HCT116 (cell line): Measurements from ENCODE around the gene RNF112. TPM values are rescaled to one million over a fixed set of nuclear protein-coding genes. Genes with fewer than 3 reads are reported as not detected.

ENCODE experiments used
- ATAC-seq: fragments of 200-7000 bp; cut with Tn5 transposase; 2 replicates; pipeline ENCODE4 v1.9.1; 2020; ENCODE audit warnings: mild to moderate bottlenecking, moderate library complexity
- BruUV-seq: library from RNA; stranded (reverse); fragments of 400-500 nt; replicated peaks from 2 replicates; lab custom pipeline; 2021; lab: Mats Ljungman, UMichigan
- CTCF ChIA-PET: fragments of 300-600 bp; sonication (Branson Sonifier 250); formaldehyde crosslinking; loops from one replicate; lab custom pipeline; 2021; ENCODE audit warnings: antibody characterized with exemption; lab: Charles Lee
- POLR2A ChIA-PET: fragments of 300-600, 350-600 bp; sonication (Branson Sonifier 250); formaldehyde crosslinking; loops from one replicate; lab custom pipeline; 2021; ENCODE audit warnings: antibody characterized with exemption; lab: Charles Lee
- RAD21 ChIA-PET, 2 experiments: fragments of 300-600 bp; sonication (Branson Sonifier 250); formaldehyde crosslinking; loops; one replicate each; lab custom pipeline; 2023; ENCODE audit warnings: low total read pairs in 2 of 2; ENCODE audit not compliant: uncharacterized antibody in 2 of 2, unreplicated experiment in 2 of 2, low non-redundant PET in 1 of 2; lab: Charles Lee
- DNase-seq: peaks from one replicate; pipeline ENCODE4 v3.0.0-alpha.2; 2010; ENCODE audit warnings: low read depth, low spot score
- H2AFZ ChIP-seq: fragments of 200-600 bp; shearing (Covaris generic), sonication (generic); 2 replicates; pipeline ENCODE4 v1.6.1; 2017; ENCODE audit warnings: low read depth, mixed run types, mixed read lengths, antibody characterized with exemption, low read length; ENCODE audit not compliant: poor library complexity, severe bottlenecking
- H3K27ac ChIP-seq: 2 replicates; pipeline ENCODE4 v1.5.1; 2012; ENCODE audit warnings: low read depth, low read length
- H3K27me3 ChIP-seq: fragments of 200-600 bp; sonication (generic); 2 replicates; pipeline ENCODE4 v1.6.1; 2016; ENCODE audit warnings: mixed run types, low read length, mixed read lengths; ENCODE audit not compliant: insufficient read depth
- H3K36me3 ChIP-seq, 2 experiments: fragments of 200-500 bp in 1 of 2; fragments of 200-600 bp in 1 of 2; sonication (Bioruptor generic) in 1 of 2; sonication (generic) in 1 of 2; 2 replicates each; pipeline versions ENCODE4 v1.5.1 to v1.6.1; 2014 to 2016; ENCODE audit warnings: low read length in 2 of 2, inconsistent platforms in 1 of 2, mixed read lengths in 1 of 2, mixed run types in 1 of 2; ENCODE audit not compliant: insufficient read depth in 2 of 2, control insufficient read depth in 1 of 2
- H3K4me1 ChIP-seq, 2 experiments: fragments of 200-600 bp in 1 of 2; sonication (generic) in 1 of 2; 2 replicates each; pipeline versions ENCODE4 v1.5.1 to v1.6.1; 2012 to 2017; ENCODE audit warnings: low read length in 2 of 2, inconsistent platforms in 1 of 2, mild to moderate bottlenecking in 1 of 2, mixed read lengths in 1 of 2, mixed run types in 1 of 2, moderate library complexity in 1 of 2; ENCODE audit not compliant: insufficient read depth in 2 of 2, control insufficient read depth in 1 of 2
- H3K4me2 ChIP-seq: fragments of 200-600 bp; sonication (generic); 2 replicates; pipeline ENCODE4 v1.6.1; 2017; ENCODE audit warnings: mixed run types, low read length, mixed read lengths
- H3K4me3 ChIP-seq, 2 experiments: fragments of 200-600 bp in 1 of 2; sonication (generic) in 1 of 2; replicated peaks in 1 of 2; 2 replicates each; pipeline ENCODE4 v1.5.1; 2011 to 2016; ENCODE audit warnings: low read length in 2 of 2, control low read depth in 1 of 2, low read depth in 1 of 2, mild to moderate bottlenecking in 1 of 2, mixed read lengths in 1 of 2, mixed run types in 1 of 2
- H3K79me2 ChIP-seq: fragments of 200-600 bp; sonication (generic); 2 replicates; pipeline ENCODE4 v1.6.1; 2017; ENCODE audit warnings: mild to moderate bottlenecking, mixed run types, low read length, moderate library complexity, mixed read lengths; ENCODE audit not compliant: insufficient read depth
- H3K9ac ChIP-seq: fragments of 200-600 bp; sonication (generic); 2 replicates; pipeline ENCODE4 v1.6.1; 2016; ENCODE audit warnings: low read length, mixed read lengths
- H3K9me2 ChIP-seq: fragments of 200-600 bp; sonication (generic), shearing (Covaris generic); 2 replicates; pipeline ENCODE4 v1.6.1; 2017; ENCODE audit warnings: mixed run types, mild to moderate bottlenecking, moderate library complexity; ENCODE audit not compliant: insufficient read depth
- H3K9me3 ChIP-seq, 2 experiments: fragments of 200-500 bp in 1 of 2; fragments of 200-600 bp in 1 of 2; sonication (Bioruptor generic) in 1 of 2; sonication (generic) in 1 of 2; 2 replicates each; pipeline ENCODE4 v1.6.1; 2014 to 2017; ENCODE audit warnings: low read length in 2 of 2, mixed read lengths in 2 of 2, inconsistent platforms in 1 of 2, low read depth in 1 of 2, mild to moderate bottlenecking in 1 of 2, mixed run types in 1 of 2, moderate library complexity in 1 of 2; ENCODE audit not compliant: control insufficient read depth in 1 of 2, insufficient read depth in 1 of 2
- H4K20me1 ChIP-seq: fragments of 200-600 bp; sonication (generic), shearing (Covaris generic); 2 replicates; pipeline ENCODE4 v1.6.1; 2017; ENCODE audit warnings: mixed run types, mild to moderate bottlenecking, moderate library complexity; ENCODE audit not compliant: insufficient read depth
- ATF3 ChIP-seq: IDR thresholded peaks from 2 replicates; pipeline ENCODE4 v1.6.1; 2012
- CBX3 ChIP-seq: IDR thresholded peaks from 2 replicates; pipeline ENCODE4 v1.6.1; 2012; ENCODE audit warnings: low read depth
- CEBPB ChIP-seq: IDR thresholded peaks from 2 replicates; pipeline ENCODE4 v1.6.1; 2012; ENCODE audit warnings: low read depth
- ELF1 ChIP-seq: IDR thresholded peaks from 2 replicates; pipeline ENCODE4 v1.6.1; 2012; ENCODE audit warnings: low read depth, borderline replicate concordance
- EZH2 ChIP-seq: fragments of 200-600 bp; sonication (generic); IDR thresholded peaks from 2 replicates; pipeline ENCODE4 v1.6.1; 2017; ENCODE audit warnings: antibody characterized with exemption, mixed run types
- EZH2phosphoT487 ChIP-seq: fragments of 200-600 bp; IDR thresholded peaks from 2 replicates; pipeline ENCODE4 v1.6.1; 2018; ENCODE audit warnings: antibody characterized with exemption, borderline replicate concordance
- JUND ChIP-seq: IDR thresholded peaks from 2 replicates; pipeline ENCODE4 v1.6.1; 2012
- POLR2AphosphoS5 ChIP-seq: IDR thresholded peaks from 2 replicates; pipeline ENCODE4 v1.6.1; 2011; ENCODE audit warnings: mild to moderate bottlenecking, low read depth, low read length, moderate library complexity
- RAD21 ChIP-seq: IDR thresholded peaks from 2 replicates; pipeline ENCODE4 v1.6.1; 2012; ENCODE audit warnings: low read depth, mild to moderate bottlenecking
- SIN3A ChIP-seq: IDR thresholded peaks from 2 replicates; pipeline ENCODE4 v1.6.1; 2012; ENCODE audit warnings: low read depth
- SP1 ChIP-seq: IDR thresholded peaks from 2 replicates; pipeline ENCODE4 v1.6.1; 2012; ENCODE audit warnings: low read depth
- YY1 ChIP-seq: IDR thresholded peaks from 2 replicates; pipeline ENCODE4 v1.6.1; 2011; ENCODE audit warnings: low read length, low read depth, moderate library complexity, mild to moderate bottlenecking; ENCODE audit not compliant: insufficient replicate concordance; ENCODE audit errors: extremely low read depth
- ZBTB33 ChIP-seq: IDR thresholded peaks from 2 replicates; pipeline ENCODE4 v1.6.1; 2011; ENCODE audit warnings: mild to moderate bottlenecking, low read length, moderate library complexity; ENCODE audit not compliant: insufficient replicate concordance; ENCODE audit errors: extremely low read depth
- ZFX ChIP-seq: fragments of 450-650 bp; IDR thresholded peaks from 2 replicates; pipeline ENCODE4 v1.6.1; 2017
- ZNF274 ChIP-seq: fragments of 200-500 bp; sonication (Bioruptor generic); IDR thresholded peaks from 2 replicates; pipeline ENCODE4 v1.6.1; 2014; ENCODE audit warnings: mild to moderate bottlenecking, low read depth, low read length, inconsistent platforms
- intact Hi-C: fragments of 100-400 bp; cut with micrococcal nuclease; formaldehyde crosslinking; loops from 2 replicates; pipeline ENCODE4 v1.10.0; 2022
- total RNA-seq: library from RNA; stranded (reverse); gene quantifications from one replicate; pipeline ENCODE4 v1.2.1, GENCODE V29; 2021; ENCODE audit not compliant: unreplicated experiment
- TF ChIP-seq, protein P1 (sequence below): IDR thresholded peaks from 2 replicates; pipeline ENCODE4 v1.6.1; 2012; ENCODE audit warnings: low read depth
- TF ChIP-seq, protein P2 (sequence below), 3 experiments: fragments of 200-600 bp in 1 of 3; sonication (generic) in 1 of 3; IDR thresholded peaks in 2 of 3; conservative IDR thresholded peaks in 1 of 3; 2 replicates each; pipeline ENCODE4 v1.5.1; 2012 to 2017; ENCODE audit warnings: low read depth in 2 of 3, low read length in 2 of 3, antibody characterized with exemption in 1 of 3, borderline replicate concordance in 1 of 3, control low read depth in 1 of 3, mild to moderate bottlenecking in 1 of 3, mixed read lengths in 1 of 3, mixed run types in 1 of 3, moderate library complexity in 1 of 3; ENCODE audit not compliant: insufficient read depth in 1 of 3

Gene RNF112
- total RNA-seq, 1 experiment from 2014 or later: 0.98 TPM

GRCh38 chr17:19365833-19366636 lies 45.0 kb upstream of the RNF112 start:
- Histone ChIP-seq H3K9me3 (no peaks in the 10 kb centered on the region), H3K4me3 (no peak overlapping the region), H3K4me2 (no peak overlapping the region), H3K9ac (no peak overlapping the region), H3K9me2 (no peaks in the 10 kb centered on the region), H3K36me3 (no peaks in the 10 kb centered on the region), H3K79me2 (0 out of 2 replicates have a peak, but pooled peaks cover 12% of the 10 kb centered on the region), H4K20me1 (no peaks in the 10 kb centered on the region), H2AFZ (no peak overlapping the region), H3K27me3 (no peaks in the 10 kb centered on the region), H3K4me1 (peaks cover 12 to 48% of the 10 kb centered on the region in 2 experiments), H3K27ac (no peak overlapping the region)
- ChIA-PET RAD21 (no interaction called here), POLR2A (interaction anchor here (0.8 to 1.0 kb wide), 2 partner anchors 12 to 112 kb away, joined by 3 to 5 read pairs; partner anchors contain the start of gene MAPK7), CTCF (interaction anchor here (0.8 to 5.1 kb wide), 6 partner anchors 12 to 400 kb away, joined by 3 to 69 read pairs (median 4); partner anchors contain the start of gene MAPK7)
- intact Hi-C loops: no loop called here
- DNase-seq: no peak
- TF ChIP-seq JUND (no peak), POLR2AphosphoS5 (no peak), CBX3 (no peak), ELF1 (no peak), ZNF274 (no peak), EZH2 (no peak), EZH2phosphoT487 (no peak), SP1 (no peak), ZFX (no peak), ATF3 (no peak), YY1 (no peak), RAD21 (no peak), ZBTB33 (no peak), CEBPB (no peak), SIN3A (no peak)
- TF ChIP-seq, protein P1, sequence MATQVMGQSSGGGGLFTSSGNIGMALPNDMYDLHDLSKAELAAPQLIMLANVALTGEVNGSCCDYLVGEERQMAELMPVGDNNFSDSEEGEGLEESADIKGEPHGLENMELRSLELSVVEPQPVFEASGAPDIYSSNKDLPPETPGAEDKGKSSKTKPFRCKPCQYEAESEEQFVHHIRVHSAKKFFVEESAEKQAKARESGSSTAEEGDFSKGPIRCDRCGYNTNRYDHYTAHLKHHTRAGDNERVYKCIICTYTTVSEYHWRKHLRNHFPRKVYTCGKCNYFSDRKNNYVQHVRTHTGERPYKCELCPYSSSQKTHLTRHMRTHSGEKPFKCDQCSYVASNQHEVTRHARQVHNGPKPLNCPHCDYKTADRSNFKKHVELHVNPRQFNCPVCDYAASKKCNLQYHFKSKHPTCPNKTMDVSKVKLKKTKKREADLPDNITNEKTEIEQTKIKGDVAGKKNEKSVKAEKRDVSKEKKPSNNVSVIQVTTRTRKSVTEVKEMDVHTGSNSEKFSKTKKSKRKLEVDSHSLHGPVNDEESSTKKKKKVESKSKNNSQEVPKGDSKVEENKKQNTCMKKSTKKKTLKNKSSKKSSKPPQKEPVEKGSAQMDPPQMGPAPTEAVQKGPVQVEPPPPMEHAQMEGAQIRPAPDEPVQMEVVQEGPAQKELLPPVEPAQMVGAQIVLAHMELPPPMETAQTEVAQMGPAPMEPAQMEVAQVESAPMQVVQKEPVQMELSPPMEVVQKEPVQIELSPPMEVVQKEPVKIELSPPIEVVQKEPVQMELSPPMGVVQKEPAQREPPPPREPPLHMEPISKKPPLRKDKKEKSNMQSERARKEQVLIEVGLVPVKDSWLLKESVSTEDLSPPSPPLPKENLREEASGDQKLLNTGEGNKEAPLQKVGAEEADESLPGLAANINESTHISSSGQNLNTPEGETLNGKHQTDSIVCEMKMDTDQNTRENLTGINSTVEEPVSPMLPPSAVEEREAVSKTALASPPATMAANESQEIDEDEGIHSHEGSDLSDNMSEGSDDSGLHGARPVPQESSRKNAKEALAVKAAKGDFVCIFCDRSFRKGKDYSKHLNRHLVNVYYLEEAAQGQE: no peak
- TF ChIP-seq, protein P2, sequence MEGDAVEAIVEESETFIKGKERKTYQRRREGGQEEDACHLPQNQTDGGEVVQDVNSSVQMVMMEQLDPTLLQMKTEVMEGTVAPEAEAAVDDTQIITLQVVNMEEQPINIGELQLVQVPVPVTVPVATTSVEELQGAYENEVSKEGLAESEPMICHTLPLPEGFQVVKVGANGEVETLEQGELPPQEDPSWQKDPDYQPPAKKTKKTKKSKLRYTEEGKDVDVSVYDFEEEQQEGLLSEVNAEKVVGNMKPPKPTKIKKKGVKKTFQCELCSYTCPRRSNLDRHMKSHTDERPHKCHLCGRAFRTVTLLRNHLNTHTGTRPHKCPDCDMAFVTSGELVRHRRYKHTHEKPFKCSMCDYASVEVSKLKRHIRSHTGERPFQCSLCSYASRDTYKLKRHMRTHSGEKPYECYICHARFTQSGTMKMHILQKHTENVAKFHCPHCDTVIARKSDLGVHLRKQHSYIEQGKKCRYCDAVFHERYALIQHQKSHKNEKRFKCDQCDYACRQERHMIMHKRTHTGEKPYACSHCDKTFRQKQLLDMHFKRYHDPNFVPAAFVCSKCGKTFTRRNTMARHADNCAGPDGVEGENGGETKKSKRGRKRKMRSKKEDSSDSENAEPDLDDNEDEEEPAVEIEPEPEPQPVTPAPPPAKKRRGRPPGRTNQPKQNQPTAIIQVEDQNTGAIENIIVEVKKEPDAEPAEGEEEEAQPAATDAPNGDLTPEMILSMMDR (IDR thresholded peaks at IDR 0.05 in 2 of 3, conservative IDR thresholded peaks at IDR 0.05 in 1 of 3; ENCODE audit: borderline replicate concordance in 1 of 3, insufficient read depth in 1 of 3, low read depth in 2 of 3, low read length in 2 of 3): no peak
- no peak for ATAC-seq
- BruUV-seq: no TSS peak
